B cell (primary cell): ENCODE measurements around the gene BOK. TPM values are rescaled to one million over a fixed set of nuclear protein-coding genes. Genes with fewer than 3 reads are reported as not detected.
"Not testable (repeated sequence)": the region's sequence is repeated elsewhere in the genome, so short reads cannot be mapped to it uniquely, and the experiment has no call there.

Experiments used
- ATAC-seq: fragments of 200-7000 bp; cut with Tn5 transposase; one replicate; pipeline ENCODE4 v1.10.0; 2021; ENCODE audit warnings: low read depth, mild to moderate bottlenecking, moderate number of reproducible peaks, moderate library complexity
- CTCF ChIA-PET: fragments of 350-600 bp; sonication (Branson Sonifier 250); formaldehyde crosslinking; loops from one replicate; lab custom pipeline; 2021; ENCODE audit warnings: antibody characterized with exemption, inconsistent platforms; lab: Charles Lee
- POLR2A ChIA-PET: fragments of 350-600 bp; sonication (Branson Sonifier 250); formaldehyde crosslinking; loops from one replicate; lab custom pipeline; 2021; ENCODE audit warnings: antibody characterized with exemption; lab: Charles Lee
- DNase-seq: peaks from one replicate; pipeline ENCODE4 v3.0.0; 2013
- H2AFZ ChIP-seq: 2 replicates; pipeline ENCODE4 v1.6.1; 2012; ENCODE audit warnings: mild to moderate bottlenecking, low read depth, low read length; ENCODE audit not compliant: insufficient read depth, poor library complexity, severe bottlenecking
- H3K27ac ChIP-seq, 2 donors: 1 replicate in 1 of 2; 2 replicates in 1 of 2; pipeline ENCODE4 v1.5.1; 2012 to 2013; ENCODE audit warnings: low read length in 2 of 2, mild to moderate bottlenecking in 2 of 2, moderate library complexity in 1 of 2
- H3K27me3 ChIP-seq, 4 experiments: fragments of 200-600 bp in 1 of 4; sonication (generic) in 1 of 4; replicated peaks in 1 of 4; 1 replicate in 2 of 4; 2 replicates in 2 of 4; pipeline versions ENCODE4 v1.6.1 to v1.7.0; 2013 to 2016; ENCODE audit warnings: low read length in 3 of 4, mild to moderate bottlenecking in 2 of 4, mixed read lengths in 1 of 4, moderate library complexity in 1 of 4; ENCODE audit not compliant: insufficient read depth in 4 of 4, control insufficient read depth in 3 of 4; ENCODE audit errors: control extremely low read depth in 1 of 4
- H3K36me3 ChIP-seq, 2 experiments: replicated peaks in 1 of 2; 1 replicate in 1 of 2; 2 replicates in 1 of 2; pipeline versions ENCODE4 v1.6.1 to v1.7.1; 2013; ENCODE audit warnings: low read length in 1 of 2; ENCODE audit not compliant: insufficient read depth in 2 of 2, control insufficient read depth in 1 of 2; ENCODE audit errors: control extremely low read depth in 1 of 2, extremely low read depth in 1 of 2
- H3K4me1 ChIP-seq, 2 donors: fragments of 200-600 bp in 1 of 2; sonication (generic) in 1 of 2; 1 replicate in 1 of 2; 2 replicates in 1 of 2; pipeline versions ENCODE4 v1.5.1 to v1.6.1; 2013 to 2017; ENCODE audit warnings: low read length in 2 of 2; ENCODE audit not compliant: control insufficient read depth in 2 of 2, insufficient read depth in 2 of 2
- H3K4me2 ChIP-seq: replicated peaks from 2 replicates; pipeline ENCODE3; 2012; ENCODE audit warnings: mild to moderate bottlenecking, low read depth, low read length; ENCODE audit not compliant: poor library complexity, severe bottlenecking
- H3K4me3 ChIP-seq, 5 experiments: fragments of 200-600 bp in 1 of 5; sonication (generic) in 1 of 5; 1 replicate in 3 of 5; 2 replicates in 2 of 5; pipeline versions ENCODE4 v1.5.1 to v1.7.0; 2011 to 2016; ENCODE audit warnings: low read length in 4 of 5, mild to moderate bottlenecking in 4 of 5, low read depth in 2 of 5, control low read depth in 1 of 5, moderate library complexity in 1 of 5; ENCODE audit not compliant: insufficient read depth in 1 of 5; ENCODE audit errors: control extremely low read depth in 1 of 5, extremely low read depth in 1 of 5
- H3K79me2 ChIP-seq: fragments of 200-600 bp; sonication (generic); one replicate; pipeline ENCODE4 v1.6.0; 2016; ENCODE audit warnings: low read length; ENCODE audit not compliant: control insufficient read depth, insufficient read depth
- H3K9ac ChIP-seq: fragments of 200-600 bp; sonication (generic); 2 replicates; pipeline ENCODE4 v1.6.1; 2017; ENCODE audit warnings: mild to moderate bottlenecking, low read length, moderate library complexity
- H3K9me3 ChIP-seq, 3 donors: one replicate each; pipeline versions ENCODE4 v1.6.1 to v1.7.1; 2013; ENCODE audit warnings: low read length in 2 of 3; ENCODE audit not compliant: control insufficient read depth in 2 of 3, insufficient read depth in 1 of 3; ENCODE audit errors: control extremely low read depth in 1 of 3
- H4K20me1 ChIP-seq: 2 replicates; pipeline ENCODE4 v1.6.0; 2012; ENCODE audit warnings: mild to moderate bottlenecking, low read length; ENCODE audit not compliant: insufficient read depth, control insufficient read depth, poor library complexity, severe bottlenecking
- H3K27ac Mint-ChIP-seq: one replicate; pipeline ENCODE4 v1.8.0; 2021; ENCODE audit warnings: mixed read lengths
- H3K27me3 Mint-ChIP-seq: one replicate; pipeline ENCODE4 v1.8.0; 2021; ENCODE audit warnings: mixed read lengths
- H3K4me1 Mint-ChIP-seq: one replicate; pipeline ENCODE4 v1.8.0; 2021; ENCODE audit warnings: mixed read lengths
- H3K4me3 Mint-ChIP-seq: one replicate; pipeline ENCODE4 v1.8.0; 2021; ENCODE audit warnings: mixed read lengths
- H3K9me3 Mint-ChIP-seq: one replicate; pipeline ENCODE4 v1.8.0; 2022; ENCODE audit warnings: mixed read lengths; ENCODE audit not compliant: insufficient read depth
- CTCF ChIP-seq: fragments of 200-600 bp; IDR thresholded peaks from one replicate; pipeline ENCODE4 v1.8.0; 2022; ENCODE audit warnings: antibody characterized with exemption, mild to moderate bottlenecking
- EZH2 ChIP-seq: IDR thresholded peaks from 2 replicates; pipeline ENCODE4 v1.6.1; 2012; ENCODE audit warnings: borderline replicate concordance, low read depth, mild to moderate bottlenecking, moderate library complexity, low read length; ENCODE audit not compliant: insufficient read depth, poor library complexity, severe bottlenecking
- WGBS: methylation state at CpG from one replicate; pipeline ENCODE4 v1.1.5; 2013; ENCODE audit warnings: missing lambda C conversion rate; ENCODE audit not compliant: insufficient coverage; 5-methylcytosine and 5-hydroxymethylcytosine counted together
- intact Hi-C: fragments of 100-400 bp; cut with micrococcal nuclease; formaldehyde crosslinking; loops from one replicate; pipeline ENCODE4 v1.10.0; 2022
- polyA plus RNA-seq: library from polyadenylated mRNA; depleted of rRNA; stranded (reverse); fragments of >200 nt; gene quantifications from 2 replicates; pipeline ENCODE4 v1.2.3, GENCODE V29; 2012
- total RNA-seq, 2 donors: library from RNA; stranded (reverse); fragments of 120-200 nt in 1 of 2; gene quantifications; 1 replicate in 1 of 2; 2 replicates in 1 of 2; pipeline versions ENCODE4 v1.2.3 to v1.2.4, GENCODE V29; 2013 to 2022

BOK gene
- total and polyA plus RNA-seq, 2 donors (not counting 1 experiment from before 2014, with no cell fraction given), result 0.10 to 0.22 TPM

- no peak overlapping the region for H3K4me3 ChIP-seq
- no peaks in the 10 kb centered on the region for H3K79me2 ChIP-seq
- no peak overlapping the region for H3K4me3 Mint-ChIP-seq
- no peak overlapping the region for H3K27ac ChIP-seq
- DNase-seq (no peak), ATAC-seq (no peak)
- peaks cover 8% of the 10 kb centered on the region for H3K9me3 Mint-ChIP-seq
- no peak overlapping the region for H3K4me2 ChIP-seq
- H3K27me3 Mint-ChIP-seq, result no peaks in the 10 kb centered on the region
- no peaks in the 10 kb centered on the region for H4K20me1 ChIP-seq
- intact Hi-C loops, result no loop called here
- TF ChIP-seq CTCF (no peak), EZH2 (no peak)
- no peak overlapping the region for H3K9ac ChIP-seq
- peaks cover 3 to 35% (median 22%) of the 10 kb centered on the region in 3 donors for H3K9me3 ChIP-seq
- no peak overlapping the region for H3K27ac Mint-ChIP-seq
- H2AFZ ChIP-seq, result no peak overlapping the region
- H3K27me3 ChIP-seq, result no peaks in the 10 kb centered on the region
- peaks cover 0 to 49% of the 10 kb centered on the region in 2 experiments for H3K36me3 ChIP-seq
- 94% methylated on average over 11 of the region's 12 CpGs for WGBS
- CTCF ChIA-PET, result no interaction called here
- H3K4me1 Mint-ChIP-seq, result no peaks in the 10 kb centered on the region
- POLR2A ChIA-PET, result no interaction called here
- no peaks in the 10 kb centered on the region for H3K4me1 ChIP-seq
These were observed 25.9 kb downstream of the BOK start for GRCh38 chr2:241584436-241584835.

GRCh38 chr2:241586564-241587264 is 28.2 kb downstream of the BOK start:
- Mint-ChIP-seq H3K27ac (no peak overlapping the region), H3K9me3 (peaks cover 8% of the 10 kb centered on the region), H3K4me3 (no peak overlapping the region), H3K4me1 (no peaks in the 10 kb centered on the region), H3K27me3 (no peaks in the 10 kb centered on the region)
- no peaks in the 10 kb centered on the region for H4K20me1 ChIP-seq
- 92% methylated on average over 2 of the region's 2 CpGs for WGBS
- CTCF ChIA-PET, result no interaction called here
- ATAC-seq (no peak), DNase-seq (no peak)
- H3K27ac ChIP-seq, result no peak overlapping the region
- no peak overlapping the region for H3K4me3 ChIP-seq
- no peak overlapping the region for H2AFZ ChIP-seq
- intact Hi-C loops, result no loop called here
- H3K9me3 ChIP-seq, result peaks cover 3 to 35% (median 22%) of the 10 kb centered on the region in 3 donors
- no peak overlapping the region for H3K4me2 ChIP-seq
- H3K79me2 ChIP-seq, result no peaks in the 10 kb centered on the region
- H3K4me1 ChIP-seq, result no peaks in the 10 kb centered on the region
- no peaks in the 10 kb centered on the region for H3K27me3 ChIP-seq
- POLR2A ChIA-PET, result no interaction called here
- peaks cover 0 to 49% of the 10 kb centered on the region in 2 experiments for H3K36me3 ChIP-seq
- no peak overlapping the region for H3K9ac ChIP-seq
- TF ChIP-seq EZH2 (no peak), CTCF (no peak)

GRCh38 chr2:241589863-241590262 is 31.3 kb downstream of the BOK start:
- H4K20me1 ChIP-seq, intact Hi-C loops, H3K79me2 ChIP-seq, H3K27ac Mint-ChIP-seq, H3K4me2 ChIP-seq, H3K27ac ChIP-seq, H3K4me3 ChIP-seq, H3K4me1 Mint-ChIP-seq, ATAC-seq, H3K4me1 ChIP-seq, H3K9ac ChIP-seq, POLR2A ChIA-PET, H3K27me3 ChIP-seq, H3K9me3 Mint-ChIP-seq, H3K27me3 Mint-ChIP-seq, H3K4me3 Mint-ChIP-seq, H2AFZ ChIP-seq, DNase-seq: not testable (repeated sequence)
- CTCF ChIA-PET, result interaction anchor here (0.7 to 1.0 kb wide), 2 partner anchors 8 to 25 kb away, joined by 3 to 4 read pairs; no protein-coding TSS in a partner anchor
- H3K9me3 ChIP-seq, result peaks cover 3 to 28% (median 22%) of the 10 kb centered on the region in 3 donors
- 98% methylated on average over 17 of the region's 17 CpGs for WGBS
- H3K36me3 ChIP-seq, result peaks cover 0 to 22% of the 10 kb centered on the region in 2 experiments
